AG09319 (cell line): ENCODE data around the gene EHD2.
"Not testable (repeated sequence)": the region's sequence is repeated elsewhere in the genome, so short reads cannot be mapped to it uniquely, and the experiment has no call there.

Experiments used
- DNase-seq: peaks from one replicate; pipeline ENCODE4 v3.0.0-alpha.2; 2010; ENCODE audit warnings: low read depth; ENCODE audit errors: extremely low read depth
- CTCF ChIP-seq: IDR thresholded peaks from 2 replicates; pipeline ENCODE4 v1.5.1; 2011; ENCODE audit warnings: low read depth, mild to moderate bottlenecking, inconsistent platforms, low read length, moderate library complexity

EHD2 gene

GRCh38 chr19:47713046-47714021 lies at the start of gene EHD2:
TSS of gene EHD2 (plus strand) at chr19:47713422. CDS start at chr19:47716613, 3,191 bp downstream.
- DNase-seq: peak; percentile 68
- peak; percentile 90 for TF ChIP-seq CTCF

- DNase-seq: peak; percentile 83
- no peak for TF ChIP-seq CTCF
These were observed 49.7 kb upstream of the EHD2 start for GRCh38 chr19:47663435-47663910.

- peak; percentile 91 for DNase-seq
- TF ChIP-seq CTCF: no peak
These were observed 49.1 kb upstream of the EHD2 start for GRCh38 chr19:47663911-47664771.

GRCh38 chr19:47668556-47668955 lies 44.7 kb upstream of the EHD2 start:
- not testable (repeated sequence) for DNase-seq

- TF ChIP-seq CTCF: no peak
- DNase-seq: no peak
These were observed 42.5 kb upstream of the EHD2 start for GRCh38 chr19:47670736-47671135.

GRCh38 chr19:47671499-47671898 lies 41.7 kb upstream of the EHD2 start:
- TF ChIP-seq CTCF: no peak
- DNase-seq: no peak

GRCh38 chr19:47673426-47673825 lies 39.8 kb upstream of the EHD2 start:
- no peak for TF ChIP-seq CTCF
- no peak for DNase-seq
